Eye (tissue), 1 donor: ENCODE results near the gene SMARCD3.

Experiments used
- DNase-seq: peaks from one replicate; pipeline ENCODE4 v3.0.0-alpha.2; 2015

The SMARCD3 gene

DNA sequence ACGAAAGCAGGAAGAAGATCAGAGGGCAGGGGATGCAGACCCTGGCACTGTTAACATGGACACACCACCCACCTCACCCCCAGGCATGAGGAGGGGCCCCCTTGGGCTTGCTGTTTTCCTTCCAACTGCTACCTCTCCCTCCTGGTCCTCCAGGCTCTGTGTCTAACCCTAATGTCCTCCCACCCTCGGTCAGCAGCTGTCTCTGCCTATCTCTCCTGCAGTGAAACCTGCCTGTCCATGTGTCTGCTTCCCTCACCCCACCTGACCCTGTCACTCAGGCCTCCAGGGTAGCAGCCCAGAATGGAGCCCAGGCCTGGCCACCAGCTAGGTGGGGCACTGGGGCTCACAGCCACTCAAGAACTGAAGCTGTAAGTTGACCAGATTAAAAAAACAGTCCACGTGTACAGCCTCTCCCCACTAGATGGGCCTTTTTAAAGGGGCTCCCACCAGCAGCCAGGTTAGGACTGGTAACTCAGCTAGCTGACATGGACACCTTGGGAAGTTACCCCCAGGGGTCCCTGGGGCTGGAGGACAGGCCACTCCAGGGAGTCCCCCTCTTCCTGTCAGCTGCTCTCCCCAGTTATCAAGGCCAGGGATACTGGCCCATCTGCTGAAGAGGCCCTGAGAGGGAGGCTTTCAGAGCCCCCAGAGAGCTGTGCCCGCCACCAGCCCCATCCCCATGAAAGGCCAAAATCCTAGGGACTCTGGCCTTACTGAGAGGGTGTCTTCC is 1.5 kb downstream of the SMARCD3 start:
- DNase-seq = peak; percentile 49

DNA sequence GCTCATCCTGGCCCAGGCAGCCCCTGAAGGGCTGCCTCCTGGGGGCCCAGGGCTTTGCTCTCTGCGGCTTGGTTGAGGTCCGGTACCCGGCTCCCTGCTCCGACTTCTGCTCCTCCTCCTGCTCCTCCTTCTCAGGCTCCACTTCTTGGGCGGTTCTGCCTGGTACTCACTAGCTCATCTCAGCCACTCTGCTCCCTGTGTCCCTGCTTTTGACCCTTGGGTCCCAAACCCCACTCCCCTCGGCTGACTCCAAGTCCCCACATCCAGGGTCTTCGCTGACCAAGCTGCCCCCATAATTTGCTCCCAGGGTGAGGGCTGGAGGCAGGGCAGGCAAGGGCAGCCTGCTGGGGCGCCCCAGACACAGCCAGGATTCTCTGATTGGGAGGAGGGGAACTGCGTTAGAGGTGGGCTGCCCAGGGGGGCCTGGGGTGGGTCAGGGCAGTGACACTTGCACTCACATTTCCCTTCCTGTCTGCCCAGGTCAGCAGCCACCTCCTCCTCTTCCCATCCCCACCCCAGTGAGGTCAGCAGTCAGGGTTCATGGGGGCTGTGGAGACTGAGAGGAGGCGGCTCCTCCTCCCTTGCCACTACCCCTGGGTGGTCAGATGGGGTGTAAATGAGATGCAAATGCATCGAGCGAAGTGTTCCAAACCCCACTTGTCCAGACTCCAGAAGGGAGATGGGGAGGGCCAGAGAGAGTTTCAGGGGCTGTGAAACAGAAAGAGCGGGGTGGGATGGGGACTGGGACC is 2.2 kb downstream of the SMARCD3 start:
- DNase-seq = peak; percentile 25

DNA sequence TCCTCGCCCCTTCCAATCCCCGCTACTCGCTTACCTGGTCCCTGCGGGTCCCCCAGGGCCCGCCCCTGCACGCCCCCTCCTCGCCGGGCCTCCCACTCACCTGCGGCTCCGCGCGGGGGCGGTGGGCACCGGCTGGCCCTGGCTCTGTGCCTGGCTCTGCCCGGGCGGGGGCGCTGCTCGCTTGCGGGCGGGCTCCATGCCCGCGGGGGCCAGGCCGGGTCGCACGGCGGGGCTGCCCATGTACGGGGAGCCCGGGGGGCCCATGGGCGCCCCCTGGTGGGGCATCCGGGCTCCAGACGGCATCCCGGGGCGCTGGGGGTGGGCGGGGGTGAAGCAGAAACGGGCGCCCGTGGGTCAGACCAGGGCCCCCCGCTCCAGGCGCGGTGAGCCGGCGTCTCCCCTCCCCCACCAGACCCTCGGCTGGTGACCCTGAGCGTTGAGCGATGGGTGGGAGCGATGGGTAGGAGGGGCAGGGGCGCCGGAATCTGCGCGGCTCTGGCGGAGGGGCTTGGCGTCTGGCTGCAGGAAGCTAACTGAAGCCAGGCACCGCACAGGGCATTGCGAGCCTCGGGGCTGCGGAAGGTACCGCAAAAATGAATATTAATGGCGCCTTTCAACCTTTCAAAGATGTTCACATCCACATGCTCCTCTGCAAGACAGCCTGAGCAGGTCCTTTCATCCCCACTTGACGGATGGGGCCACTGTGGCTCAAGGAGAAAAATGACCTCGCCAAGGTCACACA is 3.0 kb downstream of the SMARCD3 start:
- DNase-seq = peak; percentile 67

DNA sequence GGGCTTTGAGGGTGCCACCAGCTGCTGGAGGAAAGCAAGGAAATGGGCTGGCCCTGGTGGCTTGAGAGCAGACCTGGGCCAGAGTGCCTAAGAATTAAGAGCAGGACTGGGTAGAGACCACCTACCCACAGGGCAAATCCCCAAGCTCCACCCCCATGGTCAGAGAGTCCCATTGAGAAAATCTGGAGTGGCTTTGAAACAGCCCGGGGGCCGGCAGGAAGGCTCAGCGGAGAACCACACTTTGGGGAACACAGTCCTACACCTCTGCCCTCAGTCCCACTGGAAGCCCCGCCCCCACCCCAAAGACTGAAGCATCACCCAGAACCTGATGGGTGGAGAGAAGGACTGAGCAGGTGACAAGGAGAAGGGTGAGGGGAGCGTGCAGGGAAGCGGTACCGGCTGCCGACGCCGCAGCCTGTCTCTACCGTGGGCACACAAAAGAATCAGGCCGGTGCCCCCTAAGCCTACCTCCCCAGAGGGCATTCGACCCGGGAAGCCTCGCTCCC is 3.6 kb downstream of the SMARCD3 start:
- peak; percentile 39 for DNase-seq

DNA sequence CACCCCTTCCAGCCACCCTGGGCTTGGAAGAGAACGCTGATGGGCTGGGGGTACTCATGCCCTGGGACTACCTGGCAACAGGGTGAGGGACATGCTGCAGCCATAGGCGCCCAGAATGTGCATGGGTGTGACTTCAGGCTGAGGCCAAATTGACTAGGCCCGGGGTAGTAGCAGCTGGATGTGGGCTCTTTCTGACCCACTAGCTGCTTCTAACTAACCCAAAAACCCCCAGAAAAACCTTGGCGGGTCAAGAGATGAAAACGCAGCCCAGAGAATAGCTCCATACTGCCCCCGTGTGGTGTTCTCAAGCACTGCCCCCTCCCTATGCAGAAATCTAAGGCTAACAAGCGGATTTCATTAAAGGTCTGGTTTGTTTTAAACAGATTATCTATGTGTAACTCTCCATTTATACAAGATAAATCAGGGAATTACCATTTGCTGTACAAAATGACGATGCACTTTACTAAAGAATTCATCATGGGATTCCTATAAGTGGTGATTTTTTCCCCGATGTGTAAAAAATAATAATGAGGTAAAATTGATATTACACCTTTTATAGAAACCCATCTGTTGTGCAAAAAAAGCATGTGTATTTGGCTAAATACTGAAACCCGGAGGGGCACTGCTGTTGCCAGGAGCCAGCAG is 4.2 kb downstream of the SMARCD3 start:
- peak; percentile 93 for DNase-seq

DNA sequence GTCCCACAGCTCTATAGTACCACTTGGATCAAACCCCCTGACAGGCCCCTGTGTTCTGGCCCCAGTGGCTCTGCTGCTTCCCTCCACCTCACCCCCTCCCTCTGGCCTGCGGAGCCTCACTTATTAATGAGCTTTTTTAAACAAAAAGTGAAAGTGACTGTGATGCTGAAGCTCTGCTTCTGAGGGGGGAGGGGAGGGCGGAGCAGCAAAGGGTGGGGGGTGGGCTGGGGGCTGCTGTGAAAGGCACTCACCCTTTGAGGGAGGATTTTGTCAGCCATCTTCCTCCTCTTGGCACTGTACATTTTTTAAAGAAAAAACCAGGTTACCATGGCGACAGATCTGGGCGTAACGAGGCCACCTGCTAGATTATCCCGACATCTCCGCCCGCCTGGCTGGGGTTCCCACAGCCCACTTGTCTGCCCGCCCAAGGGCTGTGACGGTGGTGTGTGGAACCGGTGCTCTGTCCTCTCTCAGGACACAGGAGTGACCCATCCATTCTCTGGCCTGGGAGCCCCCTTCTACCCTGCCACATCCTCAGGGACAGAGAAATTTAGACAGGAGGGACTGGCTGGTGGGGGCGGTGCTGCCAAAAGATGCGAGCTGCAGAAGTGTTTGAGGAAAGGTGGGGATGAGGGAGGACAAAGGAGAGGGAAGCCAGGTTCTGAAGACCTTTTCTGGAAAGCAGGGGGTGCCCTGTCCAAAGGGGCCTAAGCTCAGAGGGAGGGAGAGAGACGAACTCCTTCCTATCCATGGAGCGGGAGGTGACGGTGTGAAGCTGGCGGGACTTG is 4.9 kb downstream of the SMARCD3 start:
- peak; percentile 68 for DNase-seq

DNA sequence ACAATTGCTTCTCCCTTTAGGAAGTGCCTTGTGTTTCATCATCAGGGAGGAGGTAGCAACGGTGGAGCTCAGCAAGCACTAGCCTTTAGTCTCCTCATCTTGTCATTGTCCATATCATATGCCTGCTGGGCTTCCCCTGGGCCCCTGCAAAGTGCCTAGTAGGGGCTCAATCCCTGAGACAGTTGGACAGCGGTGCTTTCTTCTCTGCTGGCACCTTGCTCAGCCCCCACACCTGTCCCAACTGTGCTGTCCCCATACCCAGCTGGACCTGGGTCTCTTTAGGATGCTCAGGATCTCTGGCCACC is 5.5 kb downstream of the SMARCD3 start:
- DNase-seq = no peak

DNA sequence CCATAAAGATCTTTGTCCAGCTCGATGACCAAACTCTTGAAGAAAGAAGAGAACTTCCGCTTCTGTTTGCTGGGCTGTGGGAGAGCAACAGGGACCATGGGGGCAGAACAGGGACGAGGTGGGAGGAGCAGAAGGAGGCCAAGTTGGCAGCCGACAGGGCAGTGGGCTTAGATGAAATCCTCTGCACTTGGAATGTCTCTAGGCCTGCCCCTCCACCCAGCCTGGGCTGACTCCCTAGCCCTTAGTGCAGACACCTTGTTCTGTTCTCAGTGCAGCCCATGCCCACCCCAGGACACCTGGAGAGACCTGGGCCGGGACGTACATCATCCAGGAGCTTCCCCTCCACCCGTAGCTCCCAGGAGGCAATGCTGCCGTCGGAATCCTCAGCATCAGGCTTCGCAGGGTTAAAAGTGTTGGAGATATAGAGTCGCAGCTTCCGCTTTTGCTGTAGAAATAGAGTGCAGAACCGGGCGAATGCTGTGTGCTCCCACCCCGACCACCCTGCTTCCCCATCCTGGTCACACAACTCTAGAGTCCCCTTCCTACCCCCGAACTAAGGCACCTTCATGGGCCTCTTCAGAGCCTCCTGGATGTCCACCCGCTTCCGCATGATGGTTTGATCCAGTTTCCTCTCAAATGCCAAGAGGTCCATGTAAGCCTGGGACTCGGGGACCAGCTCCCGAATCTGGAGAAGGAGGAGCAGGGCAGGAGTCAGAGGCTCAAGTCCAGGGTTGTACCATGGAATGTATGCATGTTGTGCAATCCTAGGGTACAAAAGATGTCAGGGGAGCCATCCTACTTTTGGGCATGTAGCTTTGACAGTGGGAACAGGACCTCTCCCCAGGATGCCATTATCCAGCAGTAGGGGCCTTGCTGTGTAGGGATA is 6.1 kb downstream of the SMARCD3 start:
- no peak for DNase-seq

DNA sequence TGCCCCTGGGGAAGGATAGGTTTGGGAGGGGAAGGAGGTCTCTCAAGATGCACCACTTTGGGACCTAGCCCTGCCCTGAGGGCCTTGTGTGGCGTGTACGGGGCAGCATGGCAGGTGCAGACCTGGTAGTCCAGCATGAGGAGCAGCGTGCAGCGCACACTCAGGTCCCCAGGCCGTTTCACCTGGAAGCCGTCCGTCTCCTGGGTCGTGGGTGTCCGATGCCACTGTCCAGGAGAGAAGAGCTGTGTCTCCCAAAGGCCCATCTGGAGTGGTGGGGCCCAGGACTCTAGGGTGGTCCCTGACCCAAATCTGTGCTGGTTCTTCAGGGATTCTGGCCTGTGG is 6.8 kb downstream of the SMARCD3 start:
- no peak for DNase-seq

DNA sequence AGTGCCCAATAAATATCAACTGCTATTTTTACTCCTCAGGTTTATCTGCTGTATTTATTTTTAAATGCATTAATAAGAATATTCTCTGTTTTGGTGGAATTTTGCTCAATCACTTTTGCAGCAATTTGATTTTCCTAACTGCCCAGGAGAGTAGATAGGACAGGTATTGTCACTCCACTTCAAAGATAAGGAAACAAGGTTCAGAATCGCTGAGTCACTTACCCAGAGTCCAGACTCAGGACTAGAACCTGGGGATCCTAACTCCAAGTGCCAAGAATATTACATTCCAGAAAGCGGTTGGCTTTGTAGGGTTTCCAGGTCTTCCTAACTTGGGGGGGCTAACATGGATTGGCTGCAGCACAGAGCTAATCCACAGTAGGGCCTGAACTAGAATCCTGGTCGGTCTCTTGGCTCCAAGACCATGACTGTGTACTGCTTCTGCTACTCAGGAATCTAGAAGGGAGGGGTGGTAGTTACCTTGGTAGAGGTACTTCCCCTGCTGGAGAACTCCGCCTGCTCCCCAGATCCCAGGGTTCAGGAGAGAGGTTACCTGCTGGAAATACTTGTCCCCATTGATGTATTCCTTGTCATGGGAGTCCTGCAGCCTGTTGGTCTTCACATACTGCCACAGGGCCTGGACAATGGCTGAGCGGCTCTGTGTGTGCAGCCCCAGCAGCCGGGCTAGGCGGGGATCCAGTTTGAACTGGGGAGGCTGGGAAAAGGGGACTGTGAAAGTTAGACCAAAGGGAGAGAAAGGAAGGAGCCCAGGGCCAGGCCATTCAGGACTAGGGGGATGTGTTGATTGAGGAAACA is 7.3 kb downstream of the SMARCD3 start:
- DNase-seq = no peak

DNA sequence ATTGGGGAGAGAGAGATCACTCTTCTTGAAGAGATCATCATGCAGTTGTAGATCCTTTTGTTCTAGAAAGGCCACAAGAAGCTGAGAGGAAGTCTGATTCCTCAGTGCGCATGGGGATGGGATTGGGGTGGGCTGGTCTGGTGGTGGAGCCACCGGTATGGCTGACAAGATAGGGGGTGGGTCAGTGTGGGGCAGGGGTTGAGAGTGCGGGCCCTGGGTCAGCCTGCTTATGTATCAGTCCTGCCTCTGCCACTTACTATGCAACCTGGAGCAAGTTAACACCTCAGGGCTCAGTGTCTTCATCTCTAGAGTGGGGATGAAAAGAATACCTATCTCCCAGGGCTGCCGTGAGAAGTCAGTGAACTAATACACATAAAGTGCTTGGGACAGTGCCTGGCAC is 8.0 kb downstream of the SMARCD3 start:
- no peak for DNase-seq

DNA sequence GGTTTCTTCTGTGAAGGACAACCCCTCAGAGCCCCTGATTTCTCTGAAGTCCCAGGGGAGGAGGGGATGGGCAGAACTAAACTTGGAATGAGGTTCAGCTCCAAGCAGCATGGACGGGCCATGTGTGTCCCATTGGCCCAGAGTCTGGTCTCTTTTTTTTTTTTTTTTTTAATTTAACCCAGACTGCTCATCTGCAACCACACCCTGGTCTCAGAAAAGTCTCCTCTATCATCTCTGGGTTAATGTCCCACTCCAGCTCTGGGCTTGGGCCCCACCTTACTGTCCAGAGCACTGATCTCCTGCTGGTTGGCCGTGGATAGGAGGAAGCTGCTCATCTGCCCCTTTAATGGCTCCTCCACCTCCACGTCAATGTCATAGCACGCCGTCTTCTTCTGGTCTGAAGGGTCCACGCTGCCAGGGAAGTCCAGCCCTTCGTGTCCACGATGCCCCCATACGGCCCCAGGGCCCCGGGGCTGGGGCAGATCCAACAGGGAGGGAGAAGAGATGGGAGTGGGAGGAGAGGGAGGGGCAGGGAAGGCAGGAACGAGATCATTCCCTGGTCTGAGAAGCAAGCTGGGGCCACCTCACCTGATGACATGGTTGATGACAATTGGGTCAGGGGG is 8.5 kb downstream of the SMARCD3 start:
- no peak for DNase-seq

DNA sequence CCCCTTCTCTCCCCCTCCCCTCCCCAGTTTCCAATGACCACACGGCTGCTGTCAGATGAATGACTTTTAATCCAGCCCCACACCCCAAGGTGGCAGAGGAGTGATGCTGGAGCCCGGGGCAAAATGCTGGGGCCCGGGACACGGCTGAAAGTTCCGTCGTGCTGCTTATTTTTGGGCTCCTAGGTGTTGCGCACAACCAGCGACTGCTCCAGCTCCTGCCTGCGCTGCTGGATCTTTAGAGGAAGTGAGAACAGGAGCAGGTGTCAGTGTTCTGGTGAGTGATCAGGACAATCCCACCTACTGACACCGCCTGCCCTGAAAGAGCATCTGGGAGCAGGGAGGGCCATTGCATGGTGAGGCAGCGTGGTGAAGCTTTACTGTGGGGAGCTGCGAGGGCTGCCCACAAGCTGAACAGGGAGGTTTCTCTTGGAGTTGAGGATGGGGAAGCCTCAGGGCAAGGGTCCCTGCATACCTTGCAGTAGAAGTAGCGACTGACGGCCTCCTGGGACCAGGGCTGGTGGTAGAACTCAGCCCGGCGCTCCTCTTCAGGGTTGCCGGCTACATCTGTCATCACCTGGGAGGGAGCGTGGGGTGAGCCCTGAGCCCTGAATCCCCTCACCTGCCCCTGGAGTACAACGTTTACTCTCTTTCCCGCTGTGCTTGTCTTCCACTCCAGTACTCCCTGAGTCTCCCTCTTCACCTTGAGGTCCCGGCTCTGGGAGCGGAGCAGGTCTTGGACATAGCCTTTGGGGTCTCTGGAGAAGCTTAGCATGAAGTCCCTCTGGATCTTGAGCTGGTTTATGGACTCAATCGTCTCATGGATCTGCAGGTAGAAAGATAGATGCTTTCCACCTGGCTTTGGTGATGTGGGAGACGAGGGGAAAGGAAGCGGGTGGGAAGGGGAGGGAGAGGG is 9.3 kb downstream of the SMARCD3 start:
- DNase-seq = no peak

DNA sequence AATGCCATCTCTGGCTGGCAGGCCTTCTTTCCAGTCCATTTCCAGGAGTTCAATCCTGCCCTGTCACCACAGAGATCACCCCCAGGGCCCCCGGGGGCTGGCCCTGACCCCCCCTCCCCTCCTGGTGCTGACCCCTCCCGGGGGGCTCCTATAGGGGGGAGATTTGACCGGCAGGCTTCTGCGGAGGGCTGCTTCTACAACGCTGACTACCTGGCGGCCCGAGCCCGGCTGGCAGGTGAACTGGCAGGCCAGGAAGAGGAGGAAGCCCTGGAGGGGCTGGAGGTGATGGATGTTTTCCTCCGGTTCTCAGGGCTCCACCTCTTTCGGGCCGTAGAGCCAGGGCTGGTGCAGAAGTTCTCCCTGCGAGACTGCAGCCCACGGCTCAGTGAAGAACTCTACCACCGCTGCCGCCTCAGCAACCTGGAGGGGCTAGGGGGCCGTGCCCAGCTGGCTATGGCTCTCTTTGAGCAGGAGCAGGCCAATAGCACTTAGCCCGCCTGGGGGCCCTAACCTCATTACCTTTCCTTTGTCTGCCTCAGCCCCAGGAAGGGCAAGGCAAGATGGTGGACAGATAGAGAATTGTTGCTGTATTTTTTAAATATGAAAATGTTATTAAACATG is 10.2 kb downstream of the SMARCD3 start:
- DNase-seq = no peak

DNA sequence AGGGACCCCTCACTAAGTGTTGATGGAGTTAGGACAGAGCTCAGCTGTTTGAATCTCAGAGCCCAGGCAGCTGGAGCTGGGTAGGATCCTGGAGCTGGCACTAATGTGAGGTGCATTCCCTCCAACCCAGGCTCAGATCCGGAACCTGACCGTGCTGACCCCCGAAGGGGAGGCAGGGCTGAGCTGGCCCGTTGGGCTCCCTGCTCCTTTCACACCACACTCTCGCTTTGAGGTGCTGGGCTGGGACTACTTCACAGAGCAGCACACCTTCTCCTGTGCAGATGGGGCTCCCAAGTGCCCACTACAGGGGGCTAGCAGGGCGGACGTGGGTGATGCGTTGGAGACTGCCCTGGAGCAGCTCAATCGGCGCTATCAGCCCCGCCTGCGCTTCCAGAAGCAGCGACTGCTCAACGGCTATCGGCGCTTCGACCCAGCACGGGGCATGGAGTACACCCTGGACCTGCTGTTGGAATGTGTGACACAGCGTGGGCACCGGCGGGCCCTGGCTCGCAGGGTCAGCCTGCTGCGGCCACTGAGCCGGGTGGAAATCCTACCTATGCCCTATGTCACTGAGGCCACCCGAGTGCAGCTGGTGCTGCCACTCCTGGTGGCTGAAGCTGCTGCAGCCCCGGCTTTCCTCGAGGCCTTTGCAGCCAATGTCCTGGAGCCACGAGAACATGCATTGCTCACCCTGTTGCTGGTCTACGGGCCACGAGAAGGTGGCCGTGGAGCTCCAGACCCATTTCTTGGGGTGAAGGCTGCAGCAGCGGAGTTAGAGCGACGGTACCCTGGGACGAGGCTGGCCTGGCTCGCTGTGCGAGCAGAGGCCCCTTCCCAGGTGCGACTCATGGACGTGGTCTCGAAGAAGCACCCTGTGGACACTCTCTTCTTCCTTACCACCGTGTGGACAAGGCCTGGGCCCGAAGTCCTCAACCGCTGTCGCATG is 11.0 kb downstream of the SMARCD3 start:
- DNase-seq = no peak

DNA sequence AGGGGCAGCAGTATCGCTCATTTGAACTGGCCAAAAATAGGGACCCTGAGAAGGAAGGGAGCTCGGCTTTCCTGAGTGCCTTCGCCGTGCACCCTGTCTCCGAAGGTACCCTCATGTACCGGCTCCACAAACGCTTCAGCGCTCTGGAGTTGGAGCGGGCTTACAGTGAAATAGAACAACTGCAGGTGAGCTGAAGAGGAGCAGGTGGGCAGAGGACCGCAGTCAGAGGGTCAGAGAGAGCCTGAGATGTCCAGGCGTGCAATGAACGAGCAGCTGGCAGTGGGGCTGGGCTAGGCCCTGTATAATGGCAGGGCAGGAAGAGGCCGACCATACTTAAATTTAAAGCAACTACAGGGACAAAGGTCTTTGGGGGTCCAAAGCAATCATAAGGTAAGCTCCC is 12.1 kb downstream of the SMARCD3 start:
- DNase-seq = no peak

DNA sequence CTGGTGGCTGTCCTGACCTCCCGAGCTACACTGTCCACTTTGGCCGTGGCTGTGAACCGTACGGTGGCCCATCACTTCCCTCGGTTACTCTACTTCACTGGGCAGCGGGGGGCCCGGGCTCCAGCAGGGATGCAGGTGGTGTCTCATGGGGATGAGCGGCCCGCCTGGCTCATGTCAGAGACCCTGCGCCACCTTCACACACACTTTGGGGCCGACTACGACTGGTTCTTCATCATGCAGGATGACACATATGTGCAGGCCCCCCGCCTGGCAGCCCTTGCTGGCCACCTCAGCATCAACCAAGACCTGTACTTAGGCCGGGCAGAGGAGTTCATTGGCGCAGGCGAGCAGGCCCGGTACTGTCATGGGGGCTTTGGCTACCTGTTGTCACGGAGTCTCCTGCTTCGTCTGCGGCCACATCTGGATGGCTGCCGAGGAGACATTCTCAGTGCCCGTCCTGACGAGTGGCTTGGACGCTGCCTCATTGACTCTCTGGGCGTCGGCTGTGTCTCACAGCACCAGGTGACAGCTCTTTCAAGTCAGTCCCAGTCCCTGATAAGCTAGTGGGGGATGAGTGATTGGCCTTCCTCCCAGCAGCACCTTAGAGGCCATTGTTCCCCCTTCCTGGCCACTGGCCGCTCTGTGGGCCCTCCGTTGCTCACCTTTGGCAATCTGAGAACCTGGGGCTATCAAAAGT is 13.3 kb downstream of the SMARCD3 start:
- DNase-seq = no peak
